Body of pancreas (tissue), 4 donors: ENCODE data around the gene S100A9.

ENCODE experiments used
- POLR2A ChIP-seq, 3 donors: fragments of 450-650 bp; IDR thresholded peaks; one replicate each; pipeline ENCODE4 v1.6.1; 2016; ENCODE audit warnings: antibody characterized with exemption in 3 of 3, mild to moderate bottlenecking in 2 of 3
- TF ChIP-seq, protein P1 (sequence below), 7 experiments: fragments of 450-650 bp in 4 of 7; fragments of 200-600 bp in 3 of 7; sonication (generic) in 3 of 7; IDR thresholded peaks; one replicate each; pipeline ENCODE4 v1.5.1; 2016 to 2019; ENCODE audit warnings: antibody characterized with exemption in 7 of 7

DNA sequence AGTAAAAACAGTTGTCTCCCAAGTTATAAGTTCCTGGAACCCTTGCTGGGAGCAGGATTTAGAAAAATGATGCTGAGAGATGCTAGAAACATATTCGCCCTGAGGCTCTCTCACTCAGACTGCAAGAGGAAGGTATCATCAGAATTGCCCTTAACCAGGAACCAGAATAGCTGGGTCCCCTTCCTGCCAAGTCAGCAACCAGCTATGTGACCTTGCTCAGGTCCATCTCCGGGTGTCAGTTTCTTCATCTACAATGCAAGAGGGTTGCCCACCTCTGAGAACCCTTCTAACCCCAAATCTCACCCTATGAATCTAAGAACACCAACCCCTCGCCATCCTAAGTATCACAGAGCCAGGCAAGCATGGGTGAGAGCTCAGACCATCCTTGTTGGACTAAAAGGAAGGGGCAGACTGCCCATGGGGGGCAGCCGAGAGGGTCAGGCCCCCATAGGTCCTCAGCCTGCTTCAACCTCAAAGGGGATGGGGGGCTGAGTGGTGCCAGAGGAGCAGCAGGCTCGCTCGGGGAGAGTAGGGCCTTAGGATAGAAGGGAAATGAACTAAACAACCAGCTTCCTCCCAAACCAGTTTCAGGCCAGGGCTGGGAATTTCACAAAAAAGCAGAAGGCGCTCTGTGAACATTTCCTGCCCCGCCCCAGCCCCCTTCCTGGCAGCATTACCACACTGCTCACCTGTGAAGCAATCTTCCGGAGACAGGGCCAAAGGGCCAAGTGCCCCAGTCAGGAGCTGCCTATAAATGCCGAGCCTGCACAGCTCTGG is 390 bp upstream of the S100A9 start:
- TF ChIP-seq, protein P1, sequence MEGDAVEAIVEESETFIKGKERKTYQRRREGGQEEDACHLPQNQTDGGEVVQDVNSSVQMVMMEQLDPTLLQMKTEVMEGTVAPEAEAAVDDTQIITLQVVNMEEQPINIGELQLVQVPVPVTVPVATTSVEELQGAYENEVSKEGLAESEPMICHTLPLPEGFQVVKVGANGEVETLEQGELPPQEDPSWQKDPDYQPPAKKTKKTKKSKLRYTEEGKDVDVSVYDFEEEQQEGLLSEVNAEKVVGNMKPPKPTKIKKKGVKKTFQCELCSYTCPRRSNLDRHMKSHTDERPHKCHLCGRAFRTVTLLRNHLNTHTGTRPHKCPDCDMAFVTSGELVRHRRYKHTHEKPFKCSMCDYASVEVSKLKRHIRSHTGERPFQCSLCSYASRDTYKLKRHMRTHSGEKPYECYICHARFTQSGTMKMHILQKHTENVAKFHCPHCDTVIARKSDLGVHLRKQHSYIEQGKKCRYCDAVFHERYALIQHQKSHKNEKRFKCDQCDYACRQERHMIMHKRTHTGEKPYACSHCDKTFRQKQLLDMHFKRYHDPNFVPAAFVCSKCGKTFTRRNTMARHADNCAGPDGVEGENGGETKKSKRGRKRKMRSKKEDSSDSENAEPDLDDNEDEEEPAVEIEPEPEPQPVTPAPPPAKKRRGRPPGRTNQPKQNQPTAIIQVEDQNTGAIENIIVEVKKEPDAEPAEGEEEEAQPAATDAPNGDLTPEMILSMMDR (IDR thresholded peaks at IDR 0.05) = no peak
- no peak for TF ChIP-seq POLR2A (IDR thresholded peaks at IDR 0.05)
